Testis (tissue), 2 donors: ENCODE measurements around the gene FAM171A1.

ENCODE experiments used
- POLR2A ChIP-seq: fragments of 450-650 bp; IDR thresholded peaks from one replicate; pipeline ENCODE4 v1.6.1; 2017; ENCODE audit warnings: antibody characterized with exemption, mild to moderate bottlenecking, moderate library complexity
- TF ChIP-seq, protein P1 (sequence below), 3 experiments: fragments of 450-650 bp in 2 of 3; fragments of 200-600 bp in 1 of 3; sonication (generic) in 1 of 3; IDR thresholded peaks; one replicate each; pipeline ENCODE4 v1.5.1; 2016 to 2019; ENCODE audit warnings: antibody characterized with exemption in 3 of 3, mild to moderate bottlenecking in 2 of 3, moderate library complexity in 1 of 3

DNA sequence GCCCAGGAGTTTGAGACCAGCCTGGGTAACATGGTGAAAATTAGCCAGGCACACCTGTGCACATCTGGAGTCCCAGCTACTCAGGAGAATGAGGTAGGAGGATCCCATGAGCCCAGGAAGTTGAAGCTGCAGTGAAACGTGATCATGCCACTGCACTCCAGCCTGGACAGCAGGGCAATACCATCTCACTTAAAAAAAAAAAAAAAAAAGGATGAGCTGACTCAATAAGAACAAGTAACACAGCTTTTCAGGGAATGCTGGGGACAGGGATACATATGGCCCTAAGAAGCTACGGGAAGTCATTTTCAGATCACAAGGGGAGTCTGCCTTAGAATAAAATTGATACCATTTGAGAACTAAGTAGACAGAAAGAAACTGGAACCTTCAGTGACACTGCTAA, 41.7 kb downstream of the FAM171A1 start:
- TF ChIP-seq POLR2A, result no peak
- TF ChIP-seq, protein P1, sequence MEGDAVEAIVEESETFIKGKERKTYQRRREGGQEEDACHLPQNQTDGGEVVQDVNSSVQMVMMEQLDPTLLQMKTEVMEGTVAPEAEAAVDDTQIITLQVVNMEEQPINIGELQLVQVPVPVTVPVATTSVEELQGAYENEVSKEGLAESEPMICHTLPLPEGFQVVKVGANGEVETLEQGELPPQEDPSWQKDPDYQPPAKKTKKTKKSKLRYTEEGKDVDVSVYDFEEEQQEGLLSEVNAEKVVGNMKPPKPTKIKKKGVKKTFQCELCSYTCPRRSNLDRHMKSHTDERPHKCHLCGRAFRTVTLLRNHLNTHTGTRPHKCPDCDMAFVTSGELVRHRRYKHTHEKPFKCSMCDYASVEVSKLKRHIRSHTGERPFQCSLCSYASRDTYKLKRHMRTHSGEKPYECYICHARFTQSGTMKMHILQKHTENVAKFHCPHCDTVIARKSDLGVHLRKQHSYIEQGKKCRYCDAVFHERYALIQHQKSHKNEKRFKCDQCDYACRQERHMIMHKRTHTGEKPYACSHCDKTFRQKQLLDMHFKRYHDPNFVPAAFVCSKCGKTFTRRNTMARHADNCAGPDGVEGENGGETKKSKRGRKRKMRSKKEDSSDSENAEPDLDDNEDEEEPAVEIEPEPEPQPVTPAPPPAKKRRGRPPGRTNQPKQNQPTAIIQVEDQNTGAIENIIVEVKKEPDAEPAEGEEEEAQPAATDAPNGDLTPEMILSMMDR (IDR thresholded peaks at IDR 0.05), result no peak
